GM18909 (cell line): ENCODE measurements around the gene CBARP.

Experiments
- ATAC-seq: cut with Tn5 transposase; IDR thresholded peaks from one replicate; pipeline ENCODE4 v1.9.1; 2021; ENCODE audit warnings: mild to moderate bottlenecking; ENCODE audit not compliant: unreplicated experiment, poor library complexity

The CBARP gene, protein sequence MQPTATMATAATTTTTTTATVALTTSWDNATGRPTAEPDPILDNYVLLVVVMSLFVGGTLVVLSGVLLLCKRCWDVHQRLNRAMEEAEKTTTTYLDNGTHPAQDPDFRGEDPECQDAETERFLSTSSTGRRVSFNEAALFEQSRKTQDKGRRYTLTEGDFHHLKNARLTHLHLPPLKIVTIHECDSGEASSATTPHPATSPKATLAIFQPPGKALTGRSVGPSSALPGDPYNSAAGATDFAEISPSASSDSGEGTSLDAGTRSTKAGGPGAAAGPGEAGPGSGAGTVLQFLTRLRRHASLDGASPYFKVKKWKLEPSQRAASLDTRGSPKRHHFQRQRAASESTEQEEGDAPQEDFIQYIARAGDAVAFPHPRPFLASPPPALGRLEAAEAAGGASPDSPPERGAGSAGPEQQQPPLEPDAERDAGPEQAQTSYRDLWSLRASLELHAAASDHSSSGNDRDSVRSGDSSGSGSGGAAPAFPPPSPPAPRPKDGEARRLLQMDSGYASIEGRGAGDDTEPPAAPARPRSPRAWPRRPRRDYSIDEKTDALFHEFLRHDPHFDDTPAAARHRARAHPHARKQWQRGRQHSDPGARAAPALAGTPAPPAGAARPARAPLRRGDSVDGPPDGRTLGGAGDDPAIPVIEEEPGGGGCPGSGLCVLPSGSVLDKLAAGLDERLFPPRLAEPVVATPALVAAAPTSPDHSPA

DNA sequence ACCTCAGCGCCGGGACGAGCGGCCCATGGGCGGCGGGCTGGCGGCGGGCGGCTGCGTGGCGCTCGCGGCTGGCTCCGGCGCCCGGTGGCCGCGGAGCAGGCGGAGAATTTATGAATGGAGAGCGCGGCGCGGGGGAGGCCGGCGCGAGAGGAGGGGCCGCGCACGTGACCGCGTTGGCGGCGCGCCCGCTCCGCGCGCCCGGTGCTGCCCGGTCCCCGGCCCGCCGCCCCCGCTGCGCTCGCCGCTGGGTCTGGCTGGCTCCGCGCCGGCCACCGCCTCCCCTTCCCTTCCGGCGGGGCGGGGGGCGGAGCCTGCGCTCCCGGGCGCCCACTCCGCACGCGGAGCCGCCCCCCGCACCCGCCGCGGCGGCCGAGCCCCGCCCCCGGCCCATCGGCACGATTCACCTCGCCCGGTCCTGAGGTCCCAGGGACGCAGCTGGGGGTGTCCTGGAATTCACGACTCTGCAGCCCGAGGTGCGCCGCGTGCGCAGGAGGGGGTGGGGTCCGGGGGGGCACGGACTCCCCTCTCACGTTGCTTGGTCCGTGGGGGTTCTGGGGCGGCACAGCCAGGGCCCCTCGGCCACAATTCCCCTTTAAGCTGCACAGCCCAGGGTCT is at the start of gene CBARP:
TSS of gene CBARP (minus strand) at position 252 of the 615 bp plus-strand sequence. CDS start 1,905 bp downstream, outside the sequence.
- no peak for ATAC-seq

DNA sequence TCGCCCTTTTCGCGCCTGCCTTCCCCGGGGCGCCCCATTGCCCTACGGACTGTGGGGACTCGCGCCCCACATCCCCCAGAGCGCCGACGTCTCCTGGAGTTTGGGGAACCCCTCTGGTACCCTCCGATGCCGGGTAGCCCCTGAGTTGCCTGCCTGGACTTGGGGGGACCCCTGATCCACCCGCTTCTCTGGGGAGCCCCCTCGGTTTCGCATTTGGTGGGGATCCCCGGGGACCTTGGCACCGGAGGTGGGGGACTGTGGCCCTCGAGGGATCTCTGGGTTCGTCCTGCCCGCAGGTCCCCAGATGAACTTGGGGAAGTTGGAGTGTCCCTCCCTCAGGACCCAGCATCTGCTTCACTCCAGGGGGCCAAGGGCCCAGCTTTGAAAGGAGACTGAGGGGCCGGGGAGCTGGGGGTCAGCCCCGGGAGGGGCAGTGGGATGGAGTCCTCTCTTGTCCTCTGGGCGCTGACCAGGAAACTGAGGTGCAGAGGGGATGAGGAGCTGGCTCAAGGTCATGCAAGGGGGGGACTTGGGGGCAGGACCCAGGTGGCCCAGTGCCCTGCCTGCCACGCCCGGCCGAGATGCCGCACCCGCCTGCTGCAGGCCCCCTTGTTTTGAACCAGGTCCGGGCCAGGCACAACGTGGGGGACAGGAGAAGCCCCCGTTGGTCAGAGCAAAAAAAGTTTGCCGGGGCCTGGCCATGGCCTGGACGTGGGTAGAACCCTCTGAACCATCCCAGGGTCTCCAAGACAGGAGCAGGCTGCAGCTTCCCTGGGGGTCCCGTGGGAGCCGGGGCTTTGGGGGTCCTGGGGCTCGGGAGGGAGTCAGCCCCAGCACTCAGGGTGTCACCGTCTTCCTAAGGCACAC is 48.9 kb upstream of the CBARP start:
- no peak for ATAC-seq

DNA sequence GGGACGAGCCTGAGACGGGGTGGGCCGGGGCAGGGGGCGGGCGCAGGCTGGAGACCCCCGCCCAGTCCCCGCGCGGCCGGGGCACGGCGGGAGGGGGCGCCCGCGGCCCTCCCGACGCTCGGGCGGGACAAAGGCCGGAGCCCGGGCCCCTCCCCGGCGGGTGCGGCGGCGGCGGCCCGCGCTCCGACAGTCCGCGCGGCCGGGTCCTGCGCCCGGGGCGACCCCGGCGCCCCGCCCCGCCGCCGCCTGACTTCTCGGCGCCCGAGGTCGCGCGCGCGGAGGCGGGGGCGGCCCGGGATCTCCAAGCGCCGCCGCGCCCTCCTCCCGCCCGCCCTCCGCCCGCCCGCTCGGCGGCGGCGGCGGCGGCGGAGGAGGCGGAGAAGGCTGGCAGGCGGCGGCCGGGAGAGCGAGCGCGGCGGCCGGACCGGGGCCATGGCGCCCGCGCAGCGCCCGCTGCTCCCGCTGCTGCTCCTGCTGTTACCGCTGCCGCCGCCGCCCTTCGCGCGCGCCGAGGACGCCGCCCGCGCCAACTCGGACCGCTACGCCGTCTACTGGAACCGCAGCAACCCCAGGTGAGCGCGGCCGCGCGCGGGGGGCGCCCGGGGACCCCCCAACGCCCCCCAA is 48.0 kb upstream of the CBARP start, which contains the start of gene EFNA2:
TSS of gene EFNA2 (plus strand) at position 137 of the 624 bp plus-strand sequence. CDS start at position 433, 296 bp downstream.
- ATAC-seq, result no peak

DNA sequence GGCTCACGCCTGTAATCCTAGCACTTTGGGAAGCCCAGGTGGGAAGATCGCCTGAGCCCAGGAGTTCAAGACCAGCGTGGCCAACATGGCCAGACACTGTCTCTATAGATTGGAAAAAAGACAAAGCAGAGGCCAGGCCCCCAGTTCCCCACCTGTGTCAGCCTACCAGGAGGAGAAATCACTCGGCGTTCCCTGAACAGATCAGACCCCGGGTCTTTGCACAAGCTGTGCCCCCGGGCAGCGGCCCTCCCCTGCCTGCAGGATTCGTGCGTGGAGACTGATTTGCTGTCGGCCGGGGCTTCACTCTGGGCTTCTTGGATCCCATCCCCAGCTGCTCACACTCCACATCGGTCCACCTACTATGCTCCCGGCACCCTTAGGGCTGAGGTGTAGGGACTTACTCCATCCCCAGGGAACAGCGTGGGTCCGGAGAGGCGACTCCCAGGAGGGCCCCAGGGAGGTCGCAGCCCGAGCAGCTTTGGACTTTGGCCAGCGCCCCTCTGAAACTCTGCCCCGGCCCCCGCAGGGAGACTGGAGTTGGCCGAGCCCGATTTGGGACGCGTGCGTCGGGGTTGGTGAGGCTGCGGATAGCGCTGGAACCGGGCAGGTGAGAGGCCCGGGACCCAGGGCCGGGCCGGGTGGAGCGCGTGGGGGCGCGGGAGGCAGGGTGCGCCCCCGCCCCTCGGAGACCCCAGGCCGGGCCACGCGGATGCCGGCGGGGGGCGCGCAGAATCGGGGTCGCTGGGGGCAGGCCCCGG is 47.4 kb upstream of the CBARP start:
- no peak for ATAC-seq

DNA sequence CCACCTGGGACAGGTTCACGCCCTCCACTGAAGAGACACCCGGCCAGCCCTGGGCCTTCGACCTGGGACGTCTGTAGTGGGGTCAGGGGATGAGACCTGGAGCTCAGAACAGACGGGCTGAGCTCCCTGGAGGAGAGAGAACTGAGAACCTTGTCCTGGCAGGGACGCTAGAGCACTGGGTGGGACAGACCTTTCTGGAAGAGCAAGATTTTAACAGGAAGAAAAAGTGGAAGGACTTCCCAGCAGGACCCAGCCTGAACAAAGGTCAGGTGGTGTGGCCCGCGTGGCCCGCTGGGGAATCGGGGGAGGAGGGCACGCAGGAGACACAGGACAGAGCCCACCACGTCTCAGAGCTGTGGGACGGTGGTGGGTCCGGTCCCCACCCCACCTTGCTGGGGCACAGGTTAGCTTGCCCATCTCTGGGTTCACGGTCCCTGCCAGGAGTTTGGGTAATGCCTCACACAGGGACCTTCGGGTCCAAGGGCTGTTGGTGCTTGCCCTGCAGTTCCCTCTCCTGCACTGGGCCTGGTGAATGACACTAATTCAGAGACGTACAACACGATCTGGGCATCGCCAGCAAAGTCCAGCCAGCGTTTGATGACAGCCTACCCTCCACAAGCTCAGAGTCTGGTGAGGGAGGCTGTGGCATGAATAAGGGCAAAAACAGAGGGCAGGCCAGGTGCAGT is 46.6 kb upstream of the CBARP start:
- no peak for ATAC-seq

DNA sequence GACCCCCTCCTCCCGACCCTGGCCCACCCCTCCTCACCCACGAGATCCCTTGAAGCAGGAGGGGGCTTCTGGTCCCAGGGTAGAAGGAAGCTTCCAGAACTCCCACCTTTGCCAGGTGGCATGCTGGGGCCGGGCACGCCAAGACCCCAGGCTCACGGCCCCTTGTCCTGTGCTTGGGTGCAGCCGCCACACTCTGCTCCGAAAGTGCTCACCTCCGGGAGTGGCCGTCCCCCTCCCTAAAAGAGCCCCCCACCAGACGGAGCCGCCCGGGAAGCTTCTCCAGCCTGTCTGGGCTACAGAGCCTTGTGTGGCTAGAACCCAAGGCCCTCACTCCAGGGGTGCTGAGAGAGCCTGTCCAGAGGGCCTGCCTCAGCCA is 46.1 kb upstream of the CBARP start:
- ATAC-seq, result no peak

DNA sequence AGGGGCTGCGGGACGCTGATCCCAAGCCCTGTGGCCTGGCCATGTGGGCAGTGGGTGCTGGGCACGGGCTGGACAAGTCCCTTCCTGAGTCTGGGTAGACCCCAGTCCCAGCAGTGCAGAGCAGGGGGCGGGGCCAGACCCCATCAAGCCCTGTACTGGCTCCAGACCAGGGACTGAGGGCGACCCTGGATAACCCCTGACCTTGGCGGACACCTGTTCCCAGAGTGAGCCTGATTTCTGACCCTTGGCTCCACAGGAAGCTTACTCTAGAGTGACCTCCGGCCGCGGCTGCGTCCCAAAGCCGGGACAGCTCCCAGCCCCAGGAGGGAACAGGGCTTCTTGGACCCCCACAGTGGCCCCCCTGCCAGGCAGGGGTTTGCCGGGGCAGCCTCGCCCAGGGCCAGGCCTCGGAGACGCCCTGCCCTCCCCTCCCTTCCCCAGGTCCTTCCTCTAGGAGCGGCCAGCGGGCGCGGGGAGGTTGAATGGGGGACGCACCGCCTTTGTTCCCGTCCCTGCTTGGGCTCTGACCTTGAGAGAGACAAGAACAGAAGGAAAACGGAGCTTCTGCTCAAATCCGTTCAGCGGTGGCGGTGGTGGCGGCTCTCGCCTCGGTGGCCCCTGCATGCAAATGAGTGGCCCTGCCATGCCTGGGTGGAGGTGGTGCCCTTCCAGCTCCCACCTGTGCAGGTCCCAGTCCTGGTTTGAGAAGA is 45.6 kb upstream of the CBARP start:
- ATAC-seq, result no peak

DNA sequence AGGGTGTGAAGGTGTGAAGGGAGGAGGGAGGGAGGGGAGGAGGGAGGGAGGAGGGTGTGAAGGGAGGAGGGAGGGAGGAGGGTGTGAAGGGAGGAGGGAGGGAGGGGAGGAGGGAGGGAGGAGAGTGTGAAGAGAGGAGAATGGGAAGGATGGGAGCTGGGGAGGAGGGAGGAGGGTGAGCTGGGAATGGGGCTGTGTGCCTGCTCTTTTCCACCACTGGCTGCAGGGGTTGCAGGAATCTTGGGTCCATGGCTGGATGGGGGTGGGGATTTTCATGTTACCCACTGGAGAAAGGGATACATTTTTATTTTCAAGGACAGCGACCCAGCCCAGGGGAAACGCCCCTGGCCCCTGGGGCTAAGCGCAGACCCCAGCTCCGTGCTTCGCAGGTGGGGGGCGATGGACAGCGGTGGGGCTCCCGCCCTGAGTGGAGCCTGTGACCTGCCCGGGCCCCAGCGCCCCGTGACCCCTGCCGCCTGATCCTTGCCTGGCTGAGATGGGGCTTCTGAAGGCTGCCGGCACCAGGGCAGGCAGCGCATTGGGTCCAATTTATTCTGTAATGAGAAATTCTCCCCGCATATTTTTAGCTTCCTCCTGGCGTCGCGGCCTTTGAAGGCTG is 44.9 kb upstream of the CBARP start:
- no peak for ATAC-seq

DNA sequence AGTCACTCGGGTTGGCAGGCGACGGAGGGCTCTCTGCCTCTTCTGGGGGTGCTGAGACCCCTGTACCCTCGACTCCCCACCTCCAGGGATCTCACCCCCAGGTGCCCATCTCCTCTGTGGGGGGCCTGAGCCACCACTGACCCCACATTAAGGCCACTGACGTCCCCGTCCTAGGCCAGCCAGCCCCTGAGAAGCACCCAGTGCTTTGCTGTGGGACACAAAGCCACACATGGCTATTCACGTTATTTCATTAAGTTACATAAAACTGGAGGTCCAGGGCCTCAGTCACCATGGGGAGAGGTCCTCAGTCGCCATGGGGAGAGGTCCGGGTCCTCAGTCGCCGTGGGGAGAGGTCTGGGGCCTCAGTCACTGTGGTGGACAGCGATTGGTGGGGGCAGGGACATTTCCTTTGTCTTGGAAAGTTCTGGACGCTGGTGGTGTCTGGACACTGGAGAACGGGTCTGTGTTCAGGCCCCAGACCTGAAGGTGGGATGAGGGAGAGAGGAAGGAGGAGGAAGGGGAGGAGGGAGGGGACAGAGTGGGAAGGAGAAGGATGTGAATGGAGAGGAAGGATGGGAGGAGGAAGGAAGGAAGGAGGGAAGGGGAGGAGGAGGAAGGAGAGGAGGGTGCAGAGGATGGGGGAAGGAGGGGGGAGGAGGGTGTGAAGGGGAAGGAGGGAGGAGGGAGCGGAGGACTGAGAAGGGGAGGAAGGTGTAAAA is 43.9 kb upstream of the CBARP start:
- ATAC-seq, result no peak

DNA sequence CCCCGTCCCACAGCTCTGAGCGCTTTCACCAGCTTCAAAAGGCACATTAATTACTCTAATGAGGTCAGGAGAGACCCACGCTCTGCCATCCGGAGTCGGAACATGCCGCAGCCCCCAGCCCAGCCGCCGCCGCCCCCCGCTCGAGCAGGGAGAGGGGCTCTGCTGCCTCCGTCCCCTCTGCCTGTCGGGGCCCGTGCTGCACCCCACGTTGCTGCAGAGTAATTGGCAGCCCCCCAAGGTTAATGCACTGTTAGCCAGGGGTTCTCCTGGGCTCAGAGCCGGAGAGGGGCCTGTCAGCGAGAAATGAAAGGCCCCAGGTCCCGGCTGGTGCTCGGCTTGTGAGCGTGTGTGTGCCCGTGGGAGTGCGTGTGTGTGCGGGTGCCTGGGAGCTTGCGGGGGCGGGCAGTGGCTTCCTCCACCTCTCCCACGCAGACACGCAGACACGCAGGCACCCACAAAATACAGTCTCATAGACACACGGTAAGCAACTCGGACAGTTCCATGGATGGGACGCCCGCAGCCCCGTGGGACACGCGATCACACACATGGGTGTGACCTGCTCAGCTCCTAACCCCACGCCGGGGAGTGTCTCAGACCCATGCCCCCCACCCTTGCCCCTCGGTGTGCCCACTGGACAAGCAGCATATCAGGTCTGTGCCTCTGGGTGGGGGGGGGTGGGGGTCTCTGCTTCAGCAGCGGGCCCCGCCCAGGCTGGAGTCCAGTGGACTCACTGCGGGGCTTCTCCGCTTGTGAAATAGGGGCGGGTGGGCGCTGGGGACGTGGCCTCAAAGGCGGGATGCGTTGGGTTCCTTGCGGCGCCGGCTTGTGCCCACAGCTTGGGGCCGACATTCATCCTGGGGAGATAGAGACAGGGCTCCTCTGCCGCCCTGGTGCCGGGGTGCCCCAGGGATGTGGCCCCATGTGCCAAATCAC is 43.1 kb upstream of the CBARP start:
- ATAC-seq, result no peak

DNA sequence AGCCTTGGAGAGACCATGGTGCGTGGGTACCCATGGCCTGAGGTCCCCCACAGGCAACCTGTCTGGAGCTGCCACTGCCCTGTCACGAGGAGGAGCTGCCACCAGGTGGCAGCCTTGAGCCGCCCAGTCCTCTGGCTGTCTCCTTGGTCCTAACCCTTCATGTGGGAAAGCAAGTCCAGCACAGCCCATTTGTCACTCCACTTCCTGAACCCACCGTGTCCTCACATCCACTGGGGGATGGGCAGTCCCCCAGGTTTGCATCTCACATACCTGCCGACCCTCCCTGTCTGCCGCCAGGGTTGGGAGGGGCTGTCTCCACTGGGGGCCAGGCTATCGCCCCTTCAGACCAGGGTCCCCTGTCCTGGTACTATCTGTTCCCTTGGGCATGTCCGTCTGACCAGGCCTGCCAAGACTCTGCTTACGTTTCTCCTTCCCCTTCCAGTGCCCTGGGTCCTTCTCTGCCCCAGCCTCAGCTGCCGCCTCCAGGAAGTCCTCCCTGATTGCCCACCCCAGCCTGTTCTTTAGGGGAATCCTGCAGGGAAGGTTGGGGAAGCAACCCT is 42.1 kb upstream of the CBARP start:
- ATAC-seq, result no peak

DNA sequence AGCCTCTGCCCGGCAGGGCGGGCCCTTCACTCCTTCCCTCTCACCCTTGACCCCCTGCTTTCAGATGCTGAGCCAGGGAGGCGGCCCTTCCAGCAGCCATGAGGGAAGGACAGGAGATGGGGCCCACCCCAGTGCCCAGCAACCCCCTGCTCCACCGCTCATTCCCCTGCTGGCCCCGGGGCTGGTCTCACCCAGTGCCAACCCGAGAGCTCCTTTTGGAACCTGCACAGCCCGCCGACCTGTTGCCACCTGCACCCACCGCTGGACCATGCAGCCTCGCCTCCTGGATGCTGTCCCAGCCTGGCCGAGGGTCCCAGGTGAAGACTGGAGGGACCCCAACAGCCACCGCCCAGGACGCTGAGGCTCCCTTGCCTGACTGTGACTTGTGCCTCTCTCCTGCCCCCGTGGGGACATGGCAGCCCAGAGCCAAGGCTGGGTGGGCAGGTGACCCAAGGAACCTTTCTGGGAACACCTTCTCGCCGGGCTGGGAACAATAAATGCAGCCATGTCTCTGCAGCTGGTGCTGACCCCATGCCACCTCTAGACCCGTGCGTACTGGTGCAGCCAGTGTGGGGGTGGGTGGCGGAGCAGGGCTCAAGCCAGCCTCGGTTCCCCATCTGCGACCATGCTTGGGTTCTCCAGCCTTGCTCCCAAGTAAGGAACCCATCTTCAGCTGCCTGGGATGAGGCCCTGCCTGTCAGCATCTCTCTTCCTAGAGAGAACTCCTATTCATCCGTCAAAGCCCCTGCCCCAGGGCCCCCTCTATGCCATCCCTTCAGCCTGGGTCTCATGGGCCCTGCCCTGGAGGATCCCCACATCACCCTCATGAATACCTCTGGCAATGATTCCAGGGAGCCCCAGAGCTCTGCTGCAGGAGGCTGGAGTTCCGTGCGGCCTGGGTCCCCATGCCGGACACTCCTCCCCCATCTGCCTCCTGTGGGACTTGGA is 41.2 kb upstream of the CBARP start:
- ATAC-seq, result no peak

DNA sequence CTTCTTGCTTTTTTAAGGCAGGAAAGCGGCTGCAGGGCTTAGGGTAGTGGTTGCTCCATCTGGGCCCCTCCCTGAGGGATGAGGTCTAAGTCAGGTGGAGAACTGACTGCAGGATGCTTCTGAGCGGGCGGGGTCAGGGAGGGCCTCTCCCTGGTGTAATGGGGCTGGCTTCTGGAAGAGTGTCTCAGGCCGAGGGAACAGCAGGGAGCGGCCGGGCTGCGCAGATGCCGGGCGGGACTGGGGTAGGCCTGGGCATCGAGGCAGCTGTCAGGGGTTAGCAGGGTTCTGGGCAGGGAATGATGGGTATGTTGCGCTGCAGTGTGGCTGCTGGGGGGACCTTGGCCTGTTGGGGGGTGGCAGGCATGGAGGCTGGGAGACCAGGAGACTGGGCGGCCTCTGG is 40.3 kb upstream of the CBARP start:
- ATAC-seq, result no peak

DNA sequence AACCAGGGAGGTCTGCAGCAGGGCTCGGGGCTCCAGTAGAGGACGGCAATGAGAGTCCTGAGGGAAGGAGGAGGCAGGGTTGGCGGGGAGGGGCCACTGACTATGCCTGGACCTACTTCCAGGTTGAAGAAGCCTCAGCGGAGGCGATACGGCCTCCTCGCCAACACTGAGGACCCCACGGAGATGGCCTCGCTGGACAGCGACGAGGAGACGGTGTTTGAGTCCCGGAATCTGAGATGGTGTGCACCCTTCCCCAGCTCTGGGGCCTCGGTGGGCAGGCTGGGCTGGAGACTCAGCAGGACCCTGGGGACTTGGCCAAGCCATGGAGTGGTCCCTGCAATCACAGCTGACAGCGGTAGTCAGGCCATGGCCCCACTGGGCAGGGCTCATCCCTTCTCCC is 39.3 kb upstream of the CBARP start:
- ATAC-seq, result no peak

DNA sequence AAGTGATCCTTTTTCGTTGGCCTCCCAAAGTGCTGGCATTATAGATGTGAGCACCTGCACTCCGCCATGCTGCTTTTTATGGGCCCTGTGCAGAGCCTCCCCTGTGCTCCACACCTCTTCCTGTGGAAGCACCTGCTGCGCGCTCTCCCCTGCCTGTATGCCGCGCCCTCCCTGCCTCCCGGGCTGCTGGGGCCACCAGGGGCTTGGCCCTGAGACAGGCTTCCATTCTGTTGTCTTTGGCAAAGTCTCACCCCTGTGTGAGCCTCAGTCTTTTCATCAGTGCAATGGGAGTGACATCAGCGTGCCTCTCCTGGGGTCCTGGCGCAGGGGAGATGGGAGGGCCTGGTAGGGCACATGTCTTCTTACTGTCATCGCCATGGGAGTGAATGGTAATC is 38.8 kb upstream of the CBARP start:
- ATAC-seq, result no peak
